ENCODE data around the gene PFDN5.

PFDN5 gene

GRCh38 chr12:53332744-53333143 lies 37.4 kb downstream of the PFDN5 start:
- Mint-ChIP-seq H3K27me3 (peaks cover 61% of the 10 kb centered on the region), H3K36me3 (no peaks in the 10 kb centered on the region), H3K27ac (no peak overlapping the region), H3K4me3 (no peak overlapping the region), H3K9me3 (no peaks in the 10 kb centered on the region), H3K4me1 (peaks cover 12% of the 10 kb centered on the region)
- ATAC-seq: no peak

- ATAC-seq: no peak
- Mint-ChIP-seq H3K9me3 (no peaks in the 10 kb centered on the region), H3K27me3 (peaks cover 62% of the 10 kb centered on the region), H3K4me3 (no peak overlapping the region), H3K4me1 (peaks cover 17% of the 10 kb centered on the region), H3K36me3 (no peaks in the 10 kb centered on the region), H3K27ac (no peak overlapping the region)
Measured at GRCh38 chr12:53333289-53333688, 37.9 kb downstream of the PFDN5 start.

GRCh38 chr12:53333845-53334244 lies 38.5 kb downstream of the PFDN5 start:
- no peaks in the 10 kb centered on the region for H3K9me3 Mint-ChIP-seq
- no peaks in the 10 kb centered on the region for H3K36me3 Mint-ChIP-seq
- peaks cover 19% of the 10 kb centered on the region for H3K4me1 Mint-ChIP-seq
- no peak overlapping the region for H3K4me3 Mint-ChIP-seq
- H3K27me3 Mint-ChIP-seq: peaks cover 68% of the 10 kb centered on the region
- no peak for ATAC-seq
- H3K27ac Mint-ChIP-seq: no peak overlapping the region

- ATAC-seq: no peak
- Mint-ChIP-seq H3K27me3 (peaks cover 70% of the 10 kb centered on the region), H3K9me3 (no peaks in the 10 kb centered on the region), H3K36me3 (no peaks in the 10 kb centered on the region), H3K4me3 (no peak overlapping the region), H3K4me1 (peaks cover 19% of the 10 kb centered on the region), H3K27ac (no peak overlapping the region)
Measured at GRCh38 chr12:53334822-53335221, 39.5 kb downstream of the PFDN5 start.

GRCh38 chr12:53336181-53336681 lies 40.9 kb downstream of the PFDN5 start, which contains the start of gene SP7:
TSS of gene SP7 (minus strand) at chr12:53336354. CDS start at chr12:53335646, 708 bp downstream.
- H3K27ac Mint-ChIP-seq: no peak within 1 kb of the TSS
- peak; percentile 71 for ATAC-seq
- no peak within 1 kb of the TSS for H3K4me3 Mint-ChIP-seq
- H3K36me3 Mint-ChIP-seq: no peaks in the 10 kb centered on the region
- H3K4me1 Mint-ChIP-seq: peaks cover 19% of the 10 kb centered on the region
- no peaks in the 10 kb centered on the region for H3K9me3 Mint-ChIP-seq
- peaks cover 70% of the 10 kb centered on the region for H3K27me3 Mint-ChIP-seq

GRCh38 chr12:53338017-53338416 lies 42.7 kb downstream of the PFDN5 start:
- peaks cover 57% of the 10 kb centered on the region for H3K27me3 Mint-ChIP-seq
- peaks cover 19% of the 10 kb centered on the region for H3K4me1 Mint-ChIP-seq
- H3K9me3 Mint-ChIP-seq: no peaks in the 10 kb centered on the region
- H3K27ac Mint-ChIP-seq: no peak overlapping the region
- no peaks in the 10 kb centered on the region for H3K36me3 Mint-ChIP-seq
- no peak overlapping the region for H3K4me3 Mint-ChIP-seq
- no peak for ATAC-seq

- H3K27me3 Mint-ChIP-seq: peaks cover 49% of the 10 kb centered on the region
- H3K4me3 Mint-ChIP-seq: no peak overlapping the region
- ATAC-seq: no peak
- H3K27ac Mint-ChIP-seq: no peak overlapping the region
- H3K36me3 Mint-ChIP-seq: no peaks in the 10 kb centered on the region
- no peaks in the 10 kb centered on the region for H3K9me3 Mint-ChIP-seq
- peaks cover 25% of the 10 kb centered on the region for H3K4me1 Mint-ChIP-seq
Measured at GRCh38 chr12:53338916-53339315, 43.6 kb downstream of the PFDN5 start.

- no peaks in the 10 kb centered on the region for H3K9me3 Mint-ChIP-seq
- no peak overlapping the region for H3K4me3 Mint-ChIP-seq
- ATAC-seq: no peak
- peaks cover 38% of the 10 kb centered on the region for H3K4me1 Mint-ChIP-seq
- no peak overlapping the region for H3K27ac Mint-ChIP-seq
- peaks cover 36% of the 10 kb centered on the region for H3K27me3 Mint-ChIP-seq
- no peaks in the 10 kb centered on the region for H3K36me3 Mint-ChIP-seq
Measured at GRCh38 chr12:53340398-53340797, 45.1 kb downstream of the PFDN5 start.

GRCh38 chr12:53343449-53343848 lies 48.1 kb downstream of the PFDN5 start:
- no peak for ATAC-seq
- Mint-ChIP-seq H3K4me3 (no peak overlapping the region), H3K36me3 (no peaks in the 10 kb centered on the region), H3K27me3 (peaks cover 6% of the 10 kb centered on the region), H3K9me3 (no peaks in the 10 kb centered on the region), H3K4me1 (peaks cover 23% of the 10 kb centered on the region), H3K27ac (no peak overlapping the region)

- Mint-ChIP-seq H3K4me1 (peaks cover 23% of the 10 kb centered on the region), H3K9me3 (no peaks in the 10 kb centered on the region), H3K36me3 (no peaks in the 10 kb centered on the region), H3K27ac (no peak overlapping the region), H3K4me3 (peak overlapping the region; percentile 38), H3K27me3 (peaks cover 1% of the 10 kb centered on the region)
- no peak for ATAC-seq
Measured at GRCh38 chr12:53343969-53344368, 48.6 kb downstream of the PFDN5 start.

- no peak for ATAC-seq
- Mint-ChIP-seq H3K36me3 (no peaks in the 10 kb centered on the region), H3K27me3 (no peaks in the 10 kb centered on the region), H3K27ac (no peak overlapping the region), H3K4me1 (peaks cover 23% of the 10 kb centered on the region), H3K9me3 (no peaks in the 10 kb centered on the region), H3K4me3 (peak overlapping the region; percentile 47)
Measured at GRCh38 chr12:53344487-53344823, 49.1 kb downstream of the PFDN5 start.

- H3K27ac Mint-ChIP-seq: peak overlapping the region; percentile 93
- no peaks in the 10 kb centered on the region for H3K27me3 Mint-ChIP-seq
- H3K4me1 Mint-ChIP-seq: peaks cover 23% of the 10 kb centered on the region
- H3K36me3 Mint-ChIP-seq: no peaks in the 10 kb centered on the region
- H3K9me3 Mint-ChIP-seq: no peaks in the 10 kb centered on the region
- peak; percentile 89 for ATAC-seq
- H3K4me3 Mint-ChIP-seq: peak overlapping the region; percentile 99
Measured at GRCh38 chr12:53344824-53345485, 49.6 kb downstream of the PFDN5 start.

- Mint-ChIP-seq H3K4me1 (peaks cover 23% of the 10 kb centered on the region), H3K9me3 (no peaks in the 10 kb centered on the region), H3K4me3 (peak overlapping the region; percentile 99), H3K27me3 (no peaks in the 10 kb centered on the region), H3K27ac (peak overlapping the region; percentile 93), H3K36me3 (no peaks in the 10 kb centered on the region)
- ATAC-seq: peak; percentile 37
Measured at GRCh38 chr12:53345486-53346188, 50.3 kb downstream of the PFDN5 start.

GRCh38 chr12:53346491-53346890 lies 51.1 kb downstream of the PFDN5 start:
- ATAC-seq: no peak
- H3K27me3 Mint-ChIP-seq: no peaks in the 10 kb centered on the region
- no peak overlapping the region for H3K4me3 Mint-ChIP-seq
- H3K27ac Mint-ChIP-seq: no peak overlapping the region
- no peaks in the 10 kb centered on the region for H3K36me3 Mint-ChIP-seq
- H3K4me1 Mint-ChIP-seq: peaks cover 23% of the 10 kb centered on the region
- no peaks in the 10 kb centered on the region for H3K9me3 Mint-ChIP-seq

- Mint-ChIP-seq H3K9me3 (no peaks in the 10 kb centered on the region), H3K27me3 (no peaks in the 10 kb centered on the region), H3K4me1 (peaks cover 30% of the 10 kb centered on the region), H3K36me3 (no peaks in the 10 kb centered on the region), H3K4me3 (no peak overlapping the region), H3K27ac (no peak overlapping the region)
- ATAC-seq: no peak
Measured at GRCh38 chr12:53347905-53348304, 52.6 kb downstream of the PFDN5 start.
